Right lobe of liver (tissue), 6 donors: ENCODE results near the gene C3orf52. TPM values are rescaled to one million over a fixed set of nuclear protein-coding genes. Genes with fewer than 3 reads are reported as not detected.

ENCODE experiments used
- ATAC-seq, 4 donors: fragments of 200-7000 bp; cut with Tn5 transposase; one replicate each; pipeline ENCODE4 v1.9.1; 2020; ENCODE audit warnings: mild to moderate bottlenecking in 4 of 4, moderate library complexity in 4 of 4
- DNase-seq, 3 donors: peaks; one replicate each; pipeline ENCODE4 v3.0.0-alpha.2; 2020
- H3K27ac ChIP-seq, 3 donors: fragments of 200-600 bp; one replicate each; pipeline ENCODE4 v1.8.0; 2022
- H3K27me3 ChIP-seq, 2 donors: fragments of 200-600 bp; one replicate each; pipeline ENCODE4 v1.8.0; 2022
- H3K36me3 ChIP-seq, 4 donors: fragments of 200-600 bp; sonication (generic) in 1 of 4; one replicate each; pipeline versions ENCODE4 v1.5.1 to v1.8.0; 2017 to 2022; ENCODE audit warnings: control low read depth in 1 of 4
- H3K4me1 ChIP-seq, 4 donors: fragments of 200-600 bp; sonication (generic) in 1 of 4; one replicate each; pipeline versions ENCODE4 v1.5.1 to v1.8.0; 2017 to 2022; ENCODE audit warnings: control low read depth in 1 of 4
- H3K4me3 ChIP-seq, 3 donors: fragments of 200-600 bp; one replicate each; pipeline ENCODE4 v1.8.0; 2022
- H3K9me3 ChIP-seq, 4 donors: fragments of 200-600 bp; sonication (generic) in 1 of 4; one replicate each; pipeline versions ENCODE4 v1.5.1 to v1.8.0; 2017 to 2022; ENCODE audit warnings: control low read depth in 1 of 4
- POLR2A ChIP-seq: fragments of 450-650 bp; IDR thresholded peaks from one replicate; pipeline ENCODE4 v1.6.1; 2017; ENCODE audit warnings: antibody characterized with exemption, mild to moderate bottlenecking
- WGBS: methylation state at CpG from one replicate; pipeline ENCODE4 v1.1.6; 2018; ENCODE audit warnings: low coverage, low lambda C conversion rate; ENCODE audit not compliant: insufficient coverage; ENCODE audit errors: missing lambda C conversion rate; 5-methylcytosine and 5-hydroxymethylcytosine counted together
- intact Hi-C, 2 donors: fragments of 100-400 bp; cut with DNase I; formaldehyde crosslinking; loops; one replicate each; pipeline versions ENCODE4 v1.11.2 to v1.14.1; 2022
- total RNA-seq, 6 experiments: library from RNA; depleted of rRNA in 2 of 6; stranded (reverse); fragments of >200 nt in 2 of 6; fragmentation: NEBNext Ultra II Directional in 3 of 6; extraction: Animal tissue kit (Norgen Biotek cat#: 25700) in 3 of 6; gene quantifications; one replicate each; pipeline versions ENCODE4 v1.1.0 to v1.2.4, GENCODE V29; 2016 to 2023
- TF ChIP-seq, protein P1 (sequence below), 4 donors: fragments of 200-600 bp in 3 of 4; fragments of 450-650 bp in 1 of 4; IDR thresholded peaks; one replicate each; pipeline versions ENCODE4 v1.5.1 to v1.8.0; 2016 to 2022; ENCODE audit warnings: antibody characterized with exemption in 4 of 4, mild to moderate bottlenecking in 2 of 4
- donor health status: DM: no; HTN: yes; CAD: no.
- donor health status: DM: no; HTN: no; CAD: no.
- donor health status: DM: no; HTN: no; CAD: no.
- donor health status: DM: no; HTN: yes; CAD: no.
- donor health status: DM: no; HTN: yes; CAD: no.

Gene C3orf52
- total RNA-seq, 6 experiments from 2014 or later: 0.12 to 0.69 (median 0.34) TPM

DNA sequence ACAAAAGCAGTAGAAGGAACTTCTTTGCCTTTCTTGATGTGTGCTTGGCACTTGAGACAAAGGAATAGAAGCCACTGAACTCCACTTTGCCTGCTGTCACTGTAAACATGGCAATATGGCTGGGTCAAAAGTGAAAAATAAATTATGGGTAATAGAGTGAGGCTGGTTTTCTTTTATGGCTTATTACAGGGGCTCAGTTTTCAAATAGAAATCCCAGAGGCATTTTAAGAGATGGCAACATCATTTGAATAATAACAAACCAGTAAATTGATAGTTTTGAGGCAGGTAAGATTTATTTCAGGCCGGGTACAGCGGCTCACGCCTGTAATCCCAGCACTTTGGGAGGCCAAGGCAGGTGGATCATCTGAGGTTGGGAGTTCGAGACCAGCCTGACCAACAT is 2.8 kb downstream of the C3orf52 start:
- intact Hi-C loops: no loop called here
- no peak overlapping the region for H3K27ac ChIP-seq
- WGBS: 50% methylated on average over 3 of the region's 4 CpGs
- no peak for ATAC-seq
- no peak overlapping the region for H3K4me3 ChIP-seq
- H3K36me3 ChIP-seq: no peaks in the 10 kb centered on the region
- no peak for DNase-seq
- H3K27me3 ChIP-seq: no peaks in the 10 kb centered on the region
- no peaks in the 10 kb centered on the region for H3K9me3 ChIP-seq
- TF ChIP-seq, protein P1, sequence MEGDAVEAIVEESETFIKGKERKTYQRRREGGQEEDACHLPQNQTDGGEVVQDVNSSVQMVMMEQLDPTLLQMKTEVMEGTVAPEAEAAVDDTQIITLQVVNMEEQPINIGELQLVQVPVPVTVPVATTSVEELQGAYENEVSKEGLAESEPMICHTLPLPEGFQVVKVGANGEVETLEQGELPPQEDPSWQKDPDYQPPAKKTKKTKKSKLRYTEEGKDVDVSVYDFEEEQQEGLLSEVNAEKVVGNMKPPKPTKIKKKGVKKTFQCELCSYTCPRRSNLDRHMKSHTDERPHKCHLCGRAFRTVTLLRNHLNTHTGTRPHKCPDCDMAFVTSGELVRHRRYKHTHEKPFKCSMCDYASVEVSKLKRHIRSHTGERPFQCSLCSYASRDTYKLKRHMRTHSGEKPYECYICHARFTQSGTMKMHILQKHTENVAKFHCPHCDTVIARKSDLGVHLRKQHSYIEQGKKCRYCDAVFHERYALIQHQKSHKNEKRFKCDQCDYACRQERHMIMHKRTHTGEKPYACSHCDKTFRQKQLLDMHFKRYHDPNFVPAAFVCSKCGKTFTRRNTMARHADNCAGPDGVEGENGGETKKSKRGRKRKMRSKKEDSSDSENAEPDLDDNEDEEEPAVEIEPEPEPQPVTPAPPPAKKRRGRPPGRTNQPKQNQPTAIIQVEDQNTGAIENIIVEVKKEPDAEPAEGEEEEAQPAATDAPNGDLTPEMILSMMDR (IDR thresholded peaks at IDR 0.05): no peak
- TF ChIP-seq POLR2A: no peak
- peaks cover 0 to 5% (median 0%) of the 10 kb centered on the region in 4 donors for H3K4me1 ChIP-seq

DNA sequence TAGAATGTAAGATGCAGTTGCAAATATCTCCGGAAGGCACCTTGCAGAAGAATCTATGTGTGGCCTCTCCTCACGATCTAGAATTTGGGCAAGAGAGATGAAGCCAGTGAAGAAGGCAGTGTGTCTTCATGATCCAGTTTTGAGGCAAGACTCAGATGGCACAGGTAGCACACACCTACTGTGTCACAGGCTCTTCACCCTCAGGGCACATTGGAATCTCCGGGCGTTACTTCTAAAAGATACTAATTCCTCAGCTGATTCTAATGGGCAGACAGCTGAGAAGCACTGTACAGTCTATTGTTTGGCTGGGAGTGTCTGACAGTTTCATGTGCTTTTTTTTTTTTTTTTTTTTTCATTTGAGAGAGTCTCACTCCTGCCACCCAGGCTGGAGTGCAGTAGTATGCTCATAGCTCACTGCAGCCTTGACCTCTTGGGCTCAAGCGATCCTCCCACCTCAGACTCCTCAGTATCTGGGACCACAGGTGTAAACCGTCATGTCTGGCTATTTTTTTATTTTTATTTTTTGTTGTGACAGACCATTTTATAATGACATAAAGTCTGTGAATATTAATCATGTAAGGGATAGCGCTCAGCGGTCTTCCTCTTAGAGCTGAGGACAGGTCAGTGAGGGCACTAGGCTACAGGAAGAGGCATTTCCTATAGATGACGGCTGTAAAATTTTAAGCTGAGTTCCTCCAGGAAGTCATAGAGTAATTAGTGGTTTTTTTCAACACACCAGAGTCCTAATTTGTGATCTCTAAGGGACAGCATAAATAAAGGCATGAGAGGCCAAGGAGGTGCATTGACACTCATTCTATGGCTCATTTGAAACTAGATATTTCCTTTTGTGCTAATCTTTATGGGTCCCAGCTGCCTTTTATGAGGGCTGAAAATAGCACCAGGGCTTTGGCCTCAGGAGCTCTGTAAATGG is 4.0 kb downstream of the C3orf52 start:
- Histone ChIP-seq H3K27ac (no peak overlapping the region), H3K27me3 (no peaks in the 10 kb centered on the region), H3K4me1 (peaks cover 0 to 5% (median 0%) of the 10 kb centered on the region in 4 donors), H3K36me3 (no peaks in the 10 kb centered on the region), H3K4me3 (no peak overlapping the region), H3K9me3 (no peaks in the 10 kb centered on the region)
- WGBS: 72% methylated on average over 9 of the region's 9 CpGs
- TF ChIP-seq, protein P1 (IDR thresholded peaks at IDR 0.05): no peak
- TF ChIP-seq POLR2A: no peak
- DNase-seq (no peak), ATAC-seq (peak in 3 of 4 donors; percentile 16 to 26 (median 18))
- intact Hi-C loops: no loop called here

DNA sequence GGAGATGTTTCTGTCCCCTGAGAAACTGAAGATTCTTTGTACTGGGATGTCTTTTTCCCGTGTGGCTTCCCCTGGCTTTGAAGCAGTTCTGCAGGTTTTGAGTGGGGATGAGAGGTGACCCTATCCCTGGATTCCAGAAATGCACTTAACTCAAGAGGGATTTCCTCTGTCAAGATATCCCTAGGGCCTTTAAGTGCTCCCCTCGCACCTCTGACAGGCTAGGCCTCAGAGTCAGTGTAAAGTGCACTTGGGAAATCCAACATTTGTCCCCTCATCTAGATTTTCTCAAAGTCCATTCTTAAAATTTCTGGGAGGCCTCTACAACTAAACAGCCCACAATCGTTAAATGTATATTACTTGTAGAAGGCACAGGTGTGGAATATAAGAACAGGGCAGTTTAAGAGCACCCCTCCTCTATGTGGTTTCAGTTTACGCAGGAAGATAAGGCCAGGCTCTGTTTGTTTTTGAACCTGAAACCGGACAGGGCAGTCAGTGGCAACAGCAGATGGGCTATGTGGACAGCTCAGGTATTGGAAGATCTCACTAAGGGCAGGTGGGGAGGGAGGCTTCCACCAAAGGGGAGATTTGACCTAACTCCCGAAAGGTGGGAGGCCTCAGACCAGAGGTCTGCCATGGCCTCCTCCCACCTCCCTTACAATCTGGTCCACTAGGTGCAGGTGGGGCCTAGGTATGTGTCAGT is 4.8 kb downstream of the C3orf52 start:
- no peak for ATAC-seq
- intact Hi-C loops: no loop called here
- H3K4me3 ChIP-seq: no peak overlapping the region

DNA sequence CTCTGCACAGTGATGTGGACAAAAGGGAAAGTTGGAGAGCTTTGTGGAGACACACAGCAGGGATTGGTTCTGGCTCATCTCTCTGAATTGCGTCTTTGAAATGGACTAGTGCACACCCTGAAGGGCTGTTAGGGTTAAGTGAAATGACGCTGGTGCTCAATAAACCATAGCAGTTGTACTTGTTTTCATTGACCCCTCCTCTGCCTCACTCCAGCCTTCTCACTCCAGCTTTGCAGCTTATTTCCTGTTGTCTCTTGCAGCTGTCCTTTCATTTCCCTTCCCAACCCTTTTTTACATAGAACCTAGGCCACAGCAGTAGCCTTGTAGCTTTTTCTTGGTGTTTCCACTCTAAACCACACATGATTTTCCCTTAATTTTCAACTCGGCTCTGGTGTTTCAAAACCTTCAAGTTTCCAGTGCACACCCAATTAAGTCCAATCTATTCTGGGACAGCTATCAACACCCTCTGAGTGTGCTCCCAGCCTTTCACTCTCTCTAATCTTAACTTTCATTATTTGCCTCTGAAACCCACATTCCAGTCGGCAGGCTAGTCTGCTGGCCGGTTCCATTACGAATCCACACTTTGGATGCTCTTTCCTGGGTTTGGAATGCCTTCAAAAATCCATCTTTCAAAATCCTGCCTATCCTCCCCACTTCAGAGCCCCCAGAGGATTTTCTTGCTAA is 6.4 kb downstream of the C3orf52 start:
- H3K4me3 ChIP-seq: no peak overlapping the region

More for the DNA sequence above, 4.8 kb downstream of the C3orf52 start:
- no peak for TF ChIP-seq POLR2A
- TF ChIP-seq, protein P1 (IDR thresholded peaks at IDR 0.05): no peak
- Histone ChIP-seq H3K27me3 (no peaks in the 10 kb centered on the region), H3K4me1 (peaks cover 0 to 5% (median 0%) of the 10 kb centered on the region in 4 donors), H3K27ac (no peak overlapping the region), H3K36me3 (no peaks in the 10 kb centered on the region), H3K9me3 (no peaks in the 10 kb centered on the region)
- no peak for DNase-seq
- 42% methylated on average over 4 of the region's 6 CpGs for WGBS

More for the DNA sequence above, 6.4 kb downstream of the C3orf52 start:
- no peaks in the 10 kb centered on the region for H3K4me1 ChIP-seq
- WGBS: 46% methylated on average over 5 of the region's 6 CpGs
- ATAC-seq (no peak), DNase-seq (no peak)
- no peaks in the 10 kb centered on the region for H3K27me3 ChIP-seq
- H3K36me3 ChIP-seq: no peaks in the 10 kb centered on the region
- TF ChIP-seq POLR2A: no peak
- TF ChIP-seq, protein P1 (IDR thresholded peaks at IDR 0.05): no peak
- intact Hi-C loops: no loop called here
- H3K9me3 ChIP-seq: no peaks in the 10 kb centered on the region
- H3K27ac ChIP-seq: no peak overlapping the region
